OCI-LY7 (cell line): ENCODE measurements around the gene PSMB9. TPM values are rescaled to one million over a fixed set of nuclear protein-coding genes. Genes with fewer than 3 reads are reported as not detected.
A peak's percentile ranks its signal among the peaks of the same experiment; 100 is the strongest.
"Not testable (repeated sequence)": the region's sequence is repeated elsewhere in the genome, so short reads cannot be mapped to it uniquely, and the experiment has no call there.

Experiments used
- BruUV-seq: library from RNA; stranded (reverse); fragments of 400-500 nt; replicated peaks from 2 replicates; lab custom pipeline; 2021; lab: Mats Ljungman, UMichigan
- CTCF ChIA-PET: fragments of 300-600 bp; sonication (Branson Sonifier 250); formaldehyde crosslinking; loops from one replicate; lab custom pipeline; 2022; ENCODE audit warnings: antibody characterized with exemption; ENCODE audit not compliant: unreplicated experiment; lab: Charles Lee
- POLR2A ChIA-PET: fragments of 300-600 bp; sonication (Branson Sonifier 250); formaldehyde crosslinking; loops from one replicate; lab custom pipeline; 2022; ENCODE audit warnings: antibody characterized with exemption; lab: Charles Lee
- DNase-seq: peaks from one replicate; pipeline ENCODE4 v3.0.0-alpha.2; 2015; ENCODE audit warnings: low spot score
- H2AFZ ChIP-seq: fragments of 200-600 bp; sonication (generic), shearing (Covaris generic); 2 replicates; pipeline ENCODE4 v1.6.1; 2014; ENCODE audit warnings: mild to moderate bottlenecking, antibody characterized with exemption, low read length, moderate library complexity
- H3K27ac ChIP-seq: fragments of 200-600 bp; sonication (generic); 2 replicates; pipeline ENCODE4 v1.5.1; 2014; ENCODE audit warnings: mixed run types, low read depth, mild to moderate bottlenecking, moderate library complexity, low read length, inconsistent platforms; ENCODE audit not compliant: poor library complexity, severe bottlenecking
- H3K36me3 ChIP-seq: fragments of 200-600 bp; sonication (generic); 2 replicates; pipeline ENCODE4 v1.6.1; 2014; ENCODE audit warnings: mild to moderate bottlenecking, antibody characterized with exemption, low read length, moderate library complexity, mixed read lengths; ENCODE audit not compliant: insufficient read depth
- H3K4me1 ChIP-seq: fragments of 200-600 bp; sonication (generic); 2 replicates; pipeline ENCODE4 v1.5.1; 2014; ENCODE audit warnings: mild to moderate bottlenecking, low read length; ENCODE audit not compliant: insufficient read depth, poor library complexity, severe bottlenecking
- H3K4me2 ChIP-seq: fragments of 200-600 bp; sonication (generic); 2 replicates; pipeline ENCODE4 v1.6.1; 2014; ENCODE audit warnings: mild to moderate bottlenecking, low read length
- H3K4me3 ChIP-seq: fragments of 200-600 bp; sonication (generic); 2 replicates; pipeline ENCODE4 v1.5.1; 2014; ENCODE audit warnings: mild to moderate bottlenecking, low read depth, low read length; ENCODE audit not compliant: poor library complexity, severe bottlenecking
- H3K79me2 ChIP-seq: fragments of 200-600 bp; sonication (generic); 2 replicates; pipeline ENCODE4 v1.6.1; 2016; ENCODE audit warnings: low read depth, mild to moderate bottlenecking, low read length, moderate library complexity, mixed read lengths; ENCODE audit not compliant: insufficient read depth
- H3K9me2 ChIP-seq: fragments of 200-600 bp; sonication (generic); 2 replicates; pipeline ENCODE4 v1.6.1; 2016; ENCODE audit warnings: mild to moderate bottlenecking, low read length, mixed read lengths; ENCODE audit not compliant: insufficient read depth
- H3K9me3 ChIP-seq: fragments of 200-600 bp; sonication (generic); 2 replicates; pipeline ENCODE4 v1.6.1; 2014; ENCODE audit warnings: mild to moderate bottlenecking, mixed run types, low read length, mixed read lengths
- H4K20me1 ChIP-seq: fragments of 200-600 bp; sonication (generic); 2 replicates; pipeline ENCODE4 v1.6.1; 2014; ENCODE audit warnings: mild to moderate bottlenecking, antibody characterized with exemption, low read length, moderate library complexity, mixed read lengths; ENCODE audit not compliant: insufficient read depth
- CTCF ChIP-seq: fragments of 200-600 bp; sonication (generic); conservative IDR thresholded peaks from 2 replicates; pipeline ENCODE4 v1.5.1; 2014; ENCODE audit warnings: mild to moderate bottlenecking, antibody characterized with exemption, low read length, moderate library complexity, mixed read lengths
- EZH2phosphoT487 ChIP-seq: fragments of 200-600 bp; sonication (generic); IDR thresholded peaks from 2 replicates; pipeline ENCODE4 v1.6.1; 2018; ENCODE audit warnings: low read depth, borderline replicate concordance, mild to moderate bottlenecking, mixed run types, antibody characterized with exemption, low read length, moderate library complexity, mixed read lengths
- intact Hi-C: fragments of 100-400 bp; cut with micrococcal nuclease; formaldehyde crosslinking; loops from one replicate; pipeline ENCODE4 v1.10.0; 2022; ENCODE audit not compliant: unreplicated experiment
- total RNA-seq, 2 experiments: library from RNA; depleted of rRNA in 1 of 2; stranded (reverse); fragments of >200 nt in 1 of 2; shearing (Covaris generic) in 1 of 2; gene quantifications; 2 replicates each; pipeline ENCODE4 v1.2.3, GENCODE V29; 2014 to 2022

The PSMB9 gene
- total RNA-seq, 2 experiments from 2014 or later = 149 to 193 TPM

GRCh38 chr6:32879691-32880090 is 25.7 kb downstream of the PSMB9 start:
- ChIA-PET POLR2A (interaction anchor here (1.0 kb wide), 1 partner anchor 53 kb away, joined by 3 read pairs; no protein-coding TSS in a partner anchor), CTCF (no interaction called here)
- no TSS peak for BruUV-seq
- Histone ChIP-seq H3K4me2 (no peak overlapping the region), H3K4me1 (peaks cover 9% of the 10 kb centered on the region), H3K9me3 (no peaks in the 10 kb centered on the region), H3K27ac (no peak overlapping the region), H4K20me1 (no peaks in the 10 kb centered on the region), H3K4me3 (no peak overlapping the region), H3K9me2 (no peaks in the 10 kb centered on the region), H3K79me2 (no peaks in the 10 kb centered on the region), H3K36me3 (no peaks in the 10 kb centered on the region), H2AFZ (no peak overlapping the region)
- no peak for DNase-seq
- TF ChIP-seq EZH2phosphoT487 (no peak), CTCF (no peak)
- intact Hi-C loops = no loop called here

GRCh38 chr6:32880962-32881361 is 27.0 kb downstream of the PSMB9 start:
- BruUV-seq, intact Hi-C loops, H3K27ac ChIP-seq, CTCF ChIA-PET, H3K9me2 ChIP-seq, DNase-seq, H3K79me2 ChIP-seq, H3K4me2 ChIP-seq, H4K20me1 ChIP-seq, H3K36me3 ChIP-seq, H3K4me3 ChIP-seq, H3K9me3 ChIP-seq: not testable (repeated sequence)
- peaks cover 11% of the 10 kb centered on the region for H3K4me1 ChIP-seq
- peak overlapping the region; percentile 62; the same call in 1 of the 2 replicates for H2AFZ ChIP-seq
- POLR2A ChIA-PET = interaction anchor here (0.6 to 0.9 kb wide), 8 partner anchors 9 to 439 kb away, joined by 3 to 5 read pairs (median 4); partner anchors contain the start of gene HLA-DMA

GRCh38 chr6:32882879-32883250 is 28.9 kb downstream of the PSMB9 start:
- H3K4me2 ChIP-seq = no peak overlapping the region
- CTCF ChIA-PET = interaction anchor here (0.6 to 0.7 kb wide), 2 partner anchors 11 to 45 kb away, joined by 3 read pairs; partner anchors contain the start of gene TAP2
- TF ChIP-seq EZH2phosphoT487 = no peak
- no peak for TF ChIP-seq CTCF
- no peaks in the 10 kb centered on the region for H4K20me1 ChIP-seq
- H3K4me3 ChIP-seq = no peak overlapping the region
- H3K36me3 ChIP-seq = no peaks in the 10 kb centered on the region
- intact Hi-C loops = no loop called here
- no peak overlapping the region for H3K27ac ChIP-seq
- no peaks in the 10 kb centered on the region for H3K9me2 ChIP-seq
- BruUV-seq = no TSS peak
- no peaks in the 10 kb centered on the region for H3K79me2 ChIP-seq
- no peaks in the 10 kb centered on the region for H3K9me3 ChIP-seq
- H2AFZ ChIP-seq = no peak overlapping the region
- no peak for DNase-seq
- peaks cover 13% of the 10 kb centered on the region for H3K4me1 ChIP-seq
- POLR2A ChIA-PET = interaction anchor here (0.6 kb wide), 1 partner anchor 72 kb away, joined by 3 read pairs; no protein-coding TSS in a partner anchor
